Left ventricle myocardium inferior (tissue), 1 donor: ENCODE data around the gene ZNF445. TPM values are rescaled to one million over a fixed set of nuclear protein-coding genes. Genes with fewer than 3 reads are reported as not detected.

ENCODE experiments used
- DNase-seq: peaks from one replicate; pipeline ENCODE4 v3.0.0-alpha.2; 2020
- H3K27ac ChIP-seq: fragments of 200-600 bp; replicated peaks from 2 replicates; pipeline ENCODE4 v1.8.0; 2021
- H3K27me3 ChIP-seq: fragments of 200-600 bp; 2 replicates; pipeline ENCODE4 v1.8.0; 2021; ENCODE audit warnings: low read depth
- H3K36me3 ChIP-seq: fragments of 200-600 bp; 2 replicates; pipeline ENCODE4 v1.8.0; 2021
- H3K4me1 ChIP-seq: fragments of 200-600 bp; 2 replicates; pipeline ENCODE4 v1.8.0; 2021
- H3K4me3 ChIP-seq: fragments of 200-600 bp; 2 replicates; pipeline ENCODE4 v1.8.0; 2021; ENCODE audit warnings: mild to moderate bottlenecking, moderate library complexity
- H3K9me3 ChIP-seq: fragments of 200-600 bp; replicated peaks from 2 replicates; pipeline ENCODE4 v1.8.0; 2021
- CTCF ChIP-seq: fragments of 200-600 bp; IDR thresholded peaks from 2 replicates; pipeline ENCODE4 v1.8.0; 2021; ENCODE audit warnings: antibody characterized with exemption, mild to moderate bottlenecking, borderline replicate concordance
- intact Hi-C: fragments of 100-400 bp; cut with micrococcal nuclease; formaldehyde crosslinking; loops from one replicate; pipeline ENCODE4 v1.11.0; 2022
- total RNA-seq: library from RNA; stranded (reverse); fragmentation: NEBNext Ultra II Directional; extraction: Animal tissue kit (Norgen Biotek cat#: 25700); gene quantifications from one replicate; pipeline ENCODE4 v1.2.1, GENCODE V29; 2021
- donor health status: DM: no; HTN: yes; CAD: no; lungs with severe emphysema.

ZNF445 gene
- total RNA-seq, 1 donor from 2014 or later = 11.8 TPM

- TF ChIP-seq CTCF = no peak
Measured at GRCh38 chr3:44499149-44499898, 21.9 kb upstream of the ZNF445 start.

GRCh38 chr3:44495636-44496415, 18.4 kb upstream of the ZNF445 start:
- Histone ChIP-seq H3K4me3 (no peak overlapping the region), H3K9me3 (peaks cover 100% of the 10 kb centered on the region), H3K27me3 (no peaks in the 10 kb centered on the region), H3K36me3 (peaks cover 68% of the 10 kb centered on the region), H3K27ac (no peak overlapping the region), H3K4me1 (no peaks in the 10 kb centered on the region)
- no peak for DNase-seq
- intact Hi-C loops = no loop called here
- TF ChIP-seq CTCF = no peak

More at GRCh38 chr3:44499149-44499898, 21.9 kb upstream of the ZNF445 start:
- Histone ChIP-seq H3K4me1 (no peaks in the 10 kb centered on the region), H3K4me3 (no peak overlapping the region), H3K9me3 (peaks cover 83% of the 10 kb centered on the region), H3K27me3 (no peaks in the 10 kb centered on the region), H3K27ac (no peak overlapping the region), H3K36me3 (peaks cover 72% of the 10 kb centered on the region)
- intact Hi-C loops = no loop called here
- no peak for DNase-seq

- H3K27me3 ChIP-seq = no peaks in the 10 kb centered on the region
- H3K27ac ChIP-seq = no peak overlapping the region
- H3K4me1 ChIP-seq = no peaks in the 10 kb centered on the region
- H3K36me3 ChIP-seq = peaks cover 41% of the 10 kb centered on the region
- H3K4me3 ChIP-seq = no peak overlapping the region
- peaks cover 84% of the 10 kb centered on the region for H3K9me3 ChIP-seq
- DNase-seq = no peak
- intact Hi-C loops = no loop called here
- TF ChIP-seq CTCF = no peak
Measured at GRCh38 chr3:44492496-44492895, 15.0 kb upstream of the ZNF445 start.

GRCh38 chr3:44482721-44483120, 5.3 kb upstream of the ZNF445 start:
- DNase-seq = no peak
- Histone ChIP-seq H3K4me1 (peaks cover 6% of the 10 kb centered on the region), H3K9me3 (peaks cover 4% of the 10 kb centered on the region), H3K36me3 (no peaks in the 10 kb centered on the region), H3K27me3 (no peaks in the 10 kb centered on the region), H3K27ac (no peak overlapping the region), H3K4me3 (no peak overlapping the region)
- intact Hi-C loops = no loop called here
- no peak for TF ChIP-seq CTCF

- Histone ChIP-seq H3K4me3 (no peak overlapping the region), H3K27ac (no peak overlapping the region), H3K4me1 (peaks cover 39% of the 10 kb centered on the region), H3K9me3 (no peaks in the 10 kb centered on the region), H3K36me3 (no peaks in the 10 kb centered on the region), H3K27me3 (no peaks in the 10 kb centered on the region)
- intact Hi-C loops = no loop called here
- no peak for DNase-seq
- TF ChIP-seq CTCF = no peak
Measured at GRCh38 chr3:44478606-44479094, 1.2 kb upstream of the ZNF445 start.
